Measurements from ENCODE around the gene PLEKHH1. TPM values are rescaled to one million over a fixed set of nuclear protein-coding genes. Genes with fewer than 3 reads are reported as not detected.
A peak's percentile ranks its signal among the peaks of the same experiment; 100 is the strongest.

Gene PLEKHH1
- total and polyA plus RNA-seq, 3 experiments from 2014 or later = 0.77 to 0.86 TPM; not detected in 1

DNA sequence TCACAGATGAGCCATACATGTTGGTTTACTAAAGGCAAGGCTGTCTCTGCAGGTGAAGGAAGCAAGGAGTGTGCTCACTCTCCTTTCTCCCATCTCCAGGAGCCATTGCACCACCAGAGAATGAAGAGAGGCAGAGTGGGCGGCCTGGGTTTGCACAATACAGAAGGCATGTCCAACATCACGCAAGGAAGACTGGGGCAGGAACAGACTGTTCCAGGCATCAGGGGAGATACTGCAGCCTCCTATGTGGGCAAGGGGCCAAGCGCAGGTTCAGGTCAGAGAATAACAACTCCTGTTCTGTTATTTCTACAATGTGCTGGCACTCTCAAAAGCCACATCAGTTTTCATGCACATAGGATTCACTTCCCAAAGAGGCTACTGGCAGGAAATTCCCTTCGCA lies 42.9 kb upstream of the PLEKHH1 start:
- Mint-ChIP-seq H3K27ac (peak overlapping the region in 7 of 8 donors; percentile 61 to 97 (median 85)), H3K4me1 (peaks cover 47 to 63% (median 50%) of the 10 kb centered on the region in 3 donors), H3K36me3 (peaks cover 11 to 31% (median 19%) of the 10 kb centered on the region in 3 donors), H3K9me3 (peaks cover 6 to 12% (median 10%) of the 10 kb centered on the region in 5 donors), H3K4me3 (peak overlapping the region in 4 of 7 donors; percentile 10 to 37 (median 14)), H3K27me3 (no peaks in the 10 kb centered on the region)
- H3K27ac ChIP-seq (ENCODE audit: low read depth, low read length) = no peak overlapping the region
- peaks cover 14% of the 10 kb centered on the region for H3K36me3 ChIP-seq (ENCODE audit: insufficient read depth, low read length)
- H3K4me3 ChIP-seq (ENCODE audit: low read length) = no peak overlapping the region
- H3K9me3 ChIP-seq (ENCODE audit: low read length) = no peaks in the 10 kb centered on the region
- no peaks in the 10 kb centered on the region for H3K27me3 ChIP-seq (ENCODE audit: insufficient read depth, low read length, poor library complexity, severe bottlenecking)
- ChIA-PET CTCF (no interaction called here), POLR2A (no interaction called here)
- DNase-seq = no peak
- H3K4me1 ChIP-seq (ENCODE audit: insufficient read depth, low read length) = peaks cover 35% of the 10 kb centered on the region

DNA sequence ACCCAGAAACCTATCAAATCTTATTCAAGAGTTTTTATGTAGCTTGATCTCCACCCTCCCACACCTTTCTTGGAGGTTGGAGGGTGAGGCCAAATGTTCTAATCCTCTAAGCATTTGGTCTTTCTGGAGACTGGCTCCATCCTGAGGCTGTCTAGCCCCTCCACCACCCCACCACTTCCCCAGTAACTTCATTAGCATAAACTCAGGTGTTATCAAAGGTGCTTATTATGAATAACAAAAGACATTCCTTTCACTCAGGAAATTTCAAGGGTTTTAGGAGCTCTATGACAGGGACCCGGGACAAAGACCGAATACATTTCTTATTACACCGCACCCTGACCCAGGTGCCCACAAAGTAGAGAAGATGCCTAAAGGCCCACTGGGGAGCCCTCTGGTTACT lies 41.8 kb upstream of the PLEKHH1 start:
- peak overlapping the region; percentile 17 to 97 (median 64) for H3K27ac Mint-ChIP-seq
- H3K36me3 ChIP-seq (ENCODE audit: insufficient read depth, low read length) = peaks cover 6% of the 10 kb centered on the region
- H3K9me3 Mint-ChIP-seq = peaks cover 6 to 12% (median 10%) of the 10 kb centered on the region in 5 donors
- no peak overlapping the region for H3K27ac ChIP-seq (ENCODE audit: low read depth, low read length)
- no peaks in the 10 kb centered on the region for H3K27me3 ChIP-seq (ENCODE audit: insufficient read depth, low read length, poor library complexity, severe bottlenecking)
- peaks cover 26% of the 10 kb centered on the region for H3K4me1 ChIP-seq (ENCODE audit: insufficient read depth, low read length)
- H3K27me3 Mint-ChIP-seq = no peaks in the 10 kb centered on the region
- ChIA-PET CTCF (interaction anchor here (1.6 kb wide), 1 partner anchor 21 kb away, joined by 4 read pairs; no protein-coding TSS in a partner anchor), POLR2A (no interaction called here)
- peaks cover 7 to 20% (median 16%) of the 10 kb centered on the region in 3 donors for H3K36me3 Mint-ChIP-seq
- no peak overlapping the region for H3K4me3 ChIP-seq (ENCODE audit: low read length)
- H3K4me1 Mint-ChIP-seq = peaks cover 39 to 52% (median 39%) of the 10 kb centered on the region in 3 donors
- H3K9me3 ChIP-seq (ENCODE audit: low read length) = no peaks in the 10 kb centered on the region
- H3K4me3 Mint-ChIP-seq = peak overlapping the region in 2 of 7 donors; percentile 33 to 37
- DNase-seq = no peak

DNA sequence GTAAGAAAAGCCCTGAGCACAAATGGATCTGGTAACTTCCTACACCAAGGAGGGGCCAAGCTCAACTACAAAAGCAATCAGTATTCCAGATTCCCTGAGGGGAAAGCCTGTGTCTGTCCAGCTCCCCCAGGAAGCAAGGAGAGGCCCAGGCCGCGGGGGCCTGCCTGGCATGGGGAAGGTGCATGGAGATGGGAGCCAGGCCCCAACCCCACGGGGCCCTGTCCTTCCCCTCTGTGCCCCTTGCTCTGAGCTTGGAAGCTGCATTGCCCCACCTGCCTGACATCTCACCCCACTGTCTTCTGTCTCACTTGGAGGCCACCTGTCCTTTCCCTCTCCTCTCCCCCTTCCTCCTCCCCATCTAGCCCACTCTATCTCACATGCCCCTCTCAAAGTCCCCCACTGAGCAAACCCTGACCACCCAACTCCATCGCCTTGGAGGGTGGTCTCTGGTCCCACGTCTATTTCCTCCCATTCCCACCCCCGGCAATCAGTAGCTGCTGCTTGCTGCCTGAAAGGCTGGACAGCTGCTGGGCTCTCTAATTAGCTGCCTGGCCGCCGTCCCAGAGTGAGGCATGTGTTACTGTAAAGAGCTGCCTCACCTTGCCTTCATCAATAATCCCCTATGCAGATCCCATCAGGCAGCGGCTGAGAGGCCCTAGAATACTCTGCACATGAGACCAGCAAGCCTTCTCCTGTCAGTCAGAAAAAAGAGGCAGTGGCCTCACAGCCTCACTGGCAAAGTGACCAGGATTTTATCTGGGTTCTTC lies 41.2 kb upstream of the PLEKHH1 start:
- ChIA-PET POLR2A (no interaction called here), CTCF (interaction anchor here (1.0 to 1.6 kb wide), 3 partner anchors 14 to 78 kb away, joined by 3 to 4 read pairs (median 3); no protein-coding TSS in a partner anchor)
- Mint-ChIP-seq H3K9me3 (peaks cover 6 to 12% (median 10%) of the 10 kb centered on the region in 5 donors), H3K4me3 (no peak overlapping the region), H3K36me3 (peaks cover 2 to 16% (median 15%) of the 10 kb centered on the region in 3 donors), H3K4me1 (peaks cover 33 to 46% (median 34%) of the 10 kb centered on the region in 3 donors), H3K27ac (peak overlapping the region in 7 of 8 donors; percentile 0 to 84 (median 60)), H3K27me3 (no peaks in the 10 kb centered on the region)
- no peak for DNase-seq
- Histone ChIP-seq H3K4me1 (ENCODE audit: insufficient read depth, low read length) (peaks cover 20% of the 10 kb centered on the region), H3K9me3 (ENCODE audit: low read length) (no peaks in the 10 kb centered on the region), H3K4me3 (ENCODE audit: low read length) (no peak overlapping the region), H3K36me3 (ENCODE audit: insufficient read depth, low read length) (peaks cover 1% of the 10 kb centered on the region), H3K27me3 (ENCODE audit: insufficient read depth, low read length, poor library complexity, severe bottlenecking) (no peaks in the 10 kb centered on the region), H3K27ac (ENCODE audit: low read depth, low read length) (no peak overlapping the region)

DNA sequence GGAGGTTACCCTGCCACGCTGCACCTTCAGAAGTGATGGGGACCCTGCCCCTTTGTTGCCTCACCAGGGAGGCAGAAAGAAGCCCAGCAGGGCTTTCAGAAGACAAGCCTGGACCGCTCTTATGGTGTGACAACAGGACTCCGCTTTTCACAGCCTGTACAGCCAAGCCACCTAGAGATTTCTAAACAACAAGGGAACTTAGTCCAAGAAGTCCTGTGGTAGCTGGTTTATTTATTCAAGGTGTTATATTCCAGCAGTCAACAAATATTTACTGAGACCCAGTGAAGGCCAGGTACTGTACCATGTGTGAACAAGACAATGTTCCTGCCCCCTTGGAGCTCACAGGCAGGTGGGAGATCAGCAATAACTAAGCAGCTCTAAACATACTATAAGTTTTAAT lies 40.6 kb upstream of the PLEKHH1 start:
- Histone ChIP-seq H3K4me1 (ENCODE audit: insufficient read depth, low read length) (peaks cover 14% of the 10 kb centered on the region), H3K27ac (ENCODE audit: low read depth, low read length) (no peak overlapping the region), H3K27me3 (ENCODE audit: insufficient read depth, low read length, poor library complexity, severe bottlenecking) (no peaks in the 10 kb centered on the region), H3K4me3 (ENCODE audit: low read length) (no peak overlapping the region), H3K36me3 (ENCODE audit: insufficient read depth, low read length) (no peaks in the 10 kb centered on the region), H3K9me3 (ENCODE audit: low read length) (no peaks in the 10 kb centered on the region)
- Mint-ChIP-seq H3K4me1 (peaks cover 28 to 41% (median 32%) of the 10 kb centered on the region in 3 donors), H3K27ac (peak overlapping the region in 5 of 8 donors; percentile 23 to 84 (median 67)), H3K4me3 (no peak overlapping the region), H3K27me3 (no peaks in the 10 kb centered on the region), H3K36me3 (peaks cover 2 to 16% (median 9%) of the 10 kb centered on the region in 3 donors), H3K9me3 (peaks cover 6 to 12% (median 10%) of the 10 kb centered on the region in 5 donors)
- POLR2A ChIA-PET = no interaction called here
- CTCF ChIA-PET = interaction anchor here (1.0 to 1.6 kb wide), 3 partner anchors 14 to 78 kb away, joined by 3 to 4 read pairs (median 3); no protein-coding TSS in a partner anchor
- DNase-seq = no peak

DNA sequence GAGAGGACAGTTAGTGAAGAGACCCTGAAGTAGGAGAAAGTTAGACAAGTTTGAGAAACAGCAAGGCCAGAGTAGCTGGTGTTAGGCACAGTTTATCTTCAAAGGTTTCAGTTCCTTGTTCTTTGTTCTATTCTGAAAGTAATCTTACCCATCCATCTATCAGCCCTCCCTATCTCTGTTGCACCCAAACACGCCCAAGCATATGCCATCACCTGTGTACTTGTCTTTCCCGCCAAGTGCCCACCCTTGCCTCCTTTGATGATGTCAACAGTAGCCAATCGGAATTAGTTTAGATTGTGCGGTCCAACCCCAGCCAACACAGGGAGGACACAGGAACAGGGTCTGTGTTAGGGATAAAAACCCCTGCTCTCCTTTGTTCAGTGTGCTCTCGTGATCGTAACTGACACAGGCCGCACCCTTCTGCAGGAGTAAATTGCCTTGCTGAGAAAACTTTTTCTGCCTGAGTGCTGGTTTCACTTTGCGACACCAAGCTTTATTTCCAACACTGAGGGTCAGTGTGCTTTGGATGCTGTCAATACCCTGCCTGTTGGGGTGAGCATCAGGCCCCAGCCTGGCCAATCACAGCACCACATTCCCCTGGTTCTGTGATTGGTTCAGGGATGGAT lies 39.9 kb upstream of the PLEKHH1 start:
- Mint-ChIP-seq H3K27me3 (no peaks in the 10 kb centered on the region), H3K9me3 (peaks cover 6 to 12% (median 10%) of the 10 kb centered on the region in 5 donors), H3K36me3 (peaks cover 2 to 16% (median 3%) of the 10 kb centered on the region in 3 donors), H3K27ac (peak overlapping the region in 1 of 8 donors; percentile 51), H3K4me3 (no peak overlapping the region), H3K4me1 (peaks cover 23 to 42% (median 33%) of the 10 kb centered on the region in 3 donors)
- H3K27me3 ChIP-seq (ENCODE audit: insufficient read depth, low read length, poor library complexity, severe bottlenecking) = no peaks in the 10 kb centered on the region
- POLR2A ChIA-PET = no interaction called here
- CTCF ChIA-PET = interaction anchor here (1.0 to 1.3 kb wide), 2 partner anchors 13 to 77 kb away, joined by 3 read pairs; no protein-coding TSS in a partner anchor
- H3K27ac ChIP-seq (ENCODE audit: low read depth, low read length) = no peak overlapping the region
- no peaks in the 10 kb centered on the region for H3K36me3 ChIP-seq (ENCODE audit: insufficient read depth, low read length)
- H3K4me3 ChIP-seq (ENCODE audit: low read length) = no peak overlapping the region
- DNase-seq = no peak
- H3K4me1 ChIP-seq (ENCODE audit: insufficient read depth, low read length) = peaks cover 10% of the 10 kb centered on the region
- H3K9me3 ChIP-seq (ENCODE audit: low read length) = no peaks in the 10 kb centered on the region

DNA sequence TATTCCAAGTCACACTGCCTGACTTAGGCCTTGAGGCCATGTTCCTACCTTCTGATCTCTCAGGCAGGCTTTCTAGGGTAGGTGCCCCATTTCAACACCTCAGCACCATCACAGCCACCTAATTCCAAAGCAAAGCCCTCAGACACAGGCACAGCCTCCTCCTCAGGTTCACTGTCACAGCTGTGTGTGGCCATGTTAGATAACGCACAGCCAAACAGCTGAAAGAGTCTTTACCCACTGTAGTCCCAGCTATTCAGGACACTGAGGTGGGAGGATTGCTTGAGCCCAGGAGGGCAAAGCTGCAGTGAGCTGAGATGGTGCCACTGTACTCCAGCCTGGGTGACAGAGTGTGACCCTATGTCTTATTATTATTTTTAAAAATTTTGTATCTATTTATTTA lies 37.3 kb upstream of the PLEKHH1 start:
- H3K4me3 ChIP-seq (ENCODE audit: low read length) = no peak overlapping the region
- H3K27me3 ChIP-seq (ENCODE audit: insufficient read depth, low read length, poor library complexity, severe bottlenecking) = no peaks in the 10 kb centered on the region
- Mint-ChIP-seq H3K4me1 (peaks cover under 1 to 18% (median 13%) of the 10 kb centered on the region in 3 donors), H3K27ac (no peak overlapping the region), H3K27me3 (no peaks in the 10 kb centered on the region), H3K4me3 (no peak overlapping the region), H3K36me3 (peaks cover 0 to 16% (median 2%) of the 10 kb centered on the region in 3 donors), H3K9me3 (peaks cover 6 to 12% (median 10%) of the 10 kb centered on the region in 5 donors)
- ChIA-PET CTCF (no interaction called here), POLR2A (no interaction called here)
- H3K4me1 ChIP-seq (ENCODE audit: insufficient read depth, low read length) = no peaks in the 10 kb centered on the region
- no peaks in the 10 kb centered on the region for H3K9me3 ChIP-seq (ENCODE audit: low read length)
- no peak overlapping the region for H3K27ac ChIP-seq (ENCODE audit: low read depth, low read length)
- DNase-seq = no peak
- no peaks in the 10 kb centered on the region for H3K36me3 ChIP-seq (ENCODE audit: insufficient read depth, low read length)

DNA sequence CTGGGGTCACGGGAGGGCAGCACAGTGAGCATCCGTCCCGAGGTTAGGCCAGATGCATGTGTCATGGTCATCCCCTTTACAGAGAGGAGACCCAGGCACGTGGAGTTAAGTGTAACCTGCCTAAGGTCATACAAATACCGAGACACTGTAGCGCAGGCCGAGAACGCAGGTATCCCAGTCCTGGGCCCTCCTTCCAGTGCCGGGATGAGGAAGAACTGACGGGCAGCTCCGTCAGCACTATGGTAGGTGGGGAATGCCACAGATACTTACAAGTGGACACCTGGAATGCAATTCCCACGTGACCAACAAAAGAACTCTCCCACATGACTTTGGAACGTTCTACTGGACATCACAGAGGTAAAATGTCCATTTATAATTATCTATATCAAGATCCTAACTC lies 35.9 kb upstream of the PLEKHH1 start:
- Mint-ChIP-seq H3K9me3 (peaks cover 6 to 12% (median 10%) of the 10 kb centered on the region in 5 donors), H3K27ac (no peak overlapping the region), H3K4me1 (peaks cover 0 to 12% (median 8%) of the 10 kb centered on the region in 3 donors), H3K27me3 (no peaks in the 10 kb centered on the region), H3K36me3 (peaks cover 0 to 16% (median 2%) of the 10 kb centered on the region in 3 donors), H3K4me3 (no peak overlapping the region)
- Histone ChIP-seq H3K27ac (ENCODE audit: low read depth, low read length) (no peak overlapping the region), H3K4me1 (ENCODE audit: insufficient read depth, low read length) (no peaks in the 10 kb centered on the region), H3K27me3 (ENCODE audit: insufficient read depth, low read length, poor library complexity, severe bottlenecking) (no peaks in the 10 kb centered on the region), H3K4me3 (ENCODE audit: low read length) (no peak overlapping the region), H3K36me3 (ENCODE audit: insufficient read depth, low read length) (no peaks in the 10 kb centered on the region), H3K9me3 (ENCODE audit: low read length) (no peaks in the 10 kb centered on the region)
- ChIA-PET CTCF (no interaction called here), POLR2A (no interaction called here)
- DNase-seq = no peak

DNA sequence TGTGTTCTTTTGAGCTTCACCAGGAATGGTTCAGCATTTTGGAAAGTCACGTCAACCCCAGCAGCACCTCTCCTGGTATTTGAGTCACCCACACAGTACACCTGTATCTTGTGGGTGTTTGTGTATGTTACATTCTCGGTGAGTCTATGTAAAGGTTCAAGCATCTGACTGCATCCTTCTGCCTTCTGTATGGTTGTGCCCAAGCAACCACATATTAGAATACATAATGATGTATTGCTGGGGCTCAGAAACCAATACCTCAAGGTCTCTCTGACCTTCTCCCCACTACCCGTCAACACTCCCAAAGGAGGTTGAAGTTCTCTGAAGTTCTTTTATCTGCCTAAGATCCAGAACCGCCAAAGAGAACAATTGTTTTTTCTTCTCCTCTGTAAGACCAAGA lies 35.4 kb upstream of the PLEKHH1 start:
- H3K27ac ChIP-seq (ENCODE audit: low read depth, low read length) = no peak overlapping the region
- CTCF ChIA-PET = no interaction called here
- H3K4me1 Mint-ChIP-seq = peaks cover 0 to 12% (median 8%) of the 10 kb centered on the region in 3 donors

More for the DNA sequence above, 35.4 kb upstream of the PLEKHH1 start:
- H3K4me1 ChIP-seq (ENCODE audit: insufficient read depth, low read length) = no peaks in the 10 kb centered on the region
- peak overlapping the region in 2 of 8 donors; percentile 1 to 33 for H3K27ac Mint-ChIP-seq
- DNase-seq = no peak
- no peaks in the 10 kb centered on the region for H3K27me3 Mint-ChIP-seq
- peaks cover 3 to 10% (median 7%) of the 10 kb centered on the region in 5 donors for H3K9me3 Mint-ChIP-seq
- peaks cover under 1 to 13% (median 2%) of the 10 kb centered on the region in 3 donors for H3K36me3 Mint-ChIP-seq
- no peaks in the 10 kb centered on the region for H3K36me3 ChIP-seq (ENCODE audit: insufficient read depth, low read length)
- H3K4me3 Mint-ChIP-seq = no peak overlapping the region
- no peak overlapping the region for H3K4me3 ChIP-seq (ENCODE audit: low read length)
- H3K9me3 ChIP-seq (ENCODE audit: low read length) = no peaks in the 10 kb centered on the region
- H3K27me3 ChIP-seq (ENCODE audit: insufficient read depth, low read length, poor library complexity, severe bottlenecking) = no peaks in the 10 kb centered on the region
- POLR2A ChIA-PET = no interaction called here

Measured in CD8-positive, alpha-beta memory T cell (primary cell).